RPMI8226 (cell line): ENCODE measurements around the gene IGF2R.

Experiments used
- DNase-seq: peaks from one replicate; pipeline ENCODE4 v3.0.0-alpha.2; 2015

IGF2R gene

GRCh38 chr6:160031871-160032270, 63.0 kb downstream of the IGF2R start:
- DNase-seq = no peak

DNA sequence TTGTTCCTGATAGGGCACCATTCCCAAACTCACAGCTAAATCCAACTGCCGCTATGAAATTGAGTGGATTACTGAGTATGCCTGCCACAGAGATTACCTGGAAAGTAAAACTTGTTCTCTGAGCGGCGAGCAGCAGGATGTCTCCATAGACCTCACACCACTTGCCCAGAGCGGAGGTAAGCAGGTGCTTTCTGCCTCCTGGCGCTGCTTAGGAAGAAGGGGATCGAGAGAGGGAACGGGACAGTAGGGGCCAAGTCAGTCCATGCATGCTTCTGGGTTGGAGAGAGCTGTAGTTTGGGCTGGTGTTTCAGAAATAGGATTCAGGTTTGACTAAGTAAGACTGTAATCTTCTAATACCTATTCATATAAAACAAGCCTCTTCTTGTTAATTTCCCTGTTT, 63.7 kb downstream of the IGF2R start:
- DNase-seq = no peak

GRCh38 chr6:160034036-160034930, 65.4 kb downstream of the IGF2R start:
- no peak for DNase-seq

DNA sequence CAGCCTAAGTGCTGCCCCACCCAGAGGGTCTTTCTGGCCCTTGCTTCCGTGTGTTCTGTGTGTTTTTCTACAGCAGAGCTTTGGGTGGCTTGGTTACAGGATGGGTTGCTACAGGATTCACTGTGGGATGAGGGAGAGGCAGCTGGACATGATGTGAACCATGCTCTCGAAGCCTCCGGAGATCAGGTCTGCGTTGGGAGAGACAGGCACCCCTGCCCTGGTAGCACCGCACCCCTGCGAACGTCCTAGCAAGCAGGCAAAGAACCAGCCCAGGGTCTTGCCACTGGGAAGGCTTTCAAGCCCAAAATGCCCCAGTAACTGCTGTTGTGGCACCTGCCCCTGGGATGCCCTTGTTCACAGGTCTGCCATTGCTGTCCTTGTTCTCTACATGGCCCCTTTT, 66.4 kb downstream of the IGF2R start:
- DNase-seq = no peak

DNA sequence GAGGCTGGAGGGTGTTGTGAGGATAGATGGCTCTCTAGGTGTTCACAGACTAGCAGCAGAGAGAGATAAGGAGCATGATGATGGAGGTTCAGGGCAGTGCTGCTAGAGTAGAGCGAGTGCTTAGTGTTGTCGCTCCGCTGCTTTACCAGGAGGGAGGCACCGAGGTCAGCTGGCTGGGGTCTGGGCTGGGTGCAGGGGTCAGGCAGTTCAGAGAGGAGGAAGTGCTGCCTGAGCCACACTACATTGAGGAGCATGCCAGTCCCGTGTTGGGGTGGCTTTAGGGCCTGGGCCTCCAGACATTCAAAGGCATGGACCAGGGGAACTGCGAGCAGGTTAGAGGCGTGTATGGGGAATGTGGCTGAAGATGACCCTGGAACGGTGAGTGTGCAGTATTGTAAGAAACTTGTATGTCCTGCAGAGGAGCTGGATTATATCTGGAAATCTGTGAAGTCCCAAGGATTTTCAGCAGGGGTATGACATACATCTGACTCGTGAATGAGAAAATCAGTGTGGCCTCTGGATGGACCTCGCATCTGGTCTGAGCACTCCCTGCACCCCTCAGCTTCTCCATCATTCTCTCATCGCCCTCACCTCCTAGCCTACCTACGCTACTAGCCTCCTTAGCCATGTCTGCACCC, 66.9 kb downstream of the IGF2R start:
- DNase-seq = no peak

GRCh38 chr6:160036331-160036695, 67.4 kb downstream of the IGF2R start:
- DNase-seq = no peak

DNA sequence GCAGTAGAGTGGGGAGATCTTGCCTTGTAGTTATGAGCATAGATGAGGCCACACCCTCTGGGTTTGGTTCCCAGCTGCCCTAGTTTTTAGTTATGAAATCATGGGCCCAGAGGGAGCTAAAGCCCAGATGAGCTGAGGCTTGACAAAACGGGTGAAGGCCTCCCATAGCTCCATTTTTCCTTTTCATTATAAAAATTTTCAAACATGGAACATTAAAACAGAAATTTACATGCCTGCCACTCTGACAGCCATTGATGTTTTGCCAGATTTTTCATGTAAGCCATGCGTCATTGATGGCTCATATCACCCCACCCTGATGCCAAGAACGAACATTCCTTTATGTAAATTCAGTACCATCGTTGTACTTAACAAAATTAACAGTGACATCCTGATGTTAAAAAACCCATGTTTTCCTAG, 67.9 kb downstream of the IGF2R start:
- no peak for DNase-seq

DNA sequence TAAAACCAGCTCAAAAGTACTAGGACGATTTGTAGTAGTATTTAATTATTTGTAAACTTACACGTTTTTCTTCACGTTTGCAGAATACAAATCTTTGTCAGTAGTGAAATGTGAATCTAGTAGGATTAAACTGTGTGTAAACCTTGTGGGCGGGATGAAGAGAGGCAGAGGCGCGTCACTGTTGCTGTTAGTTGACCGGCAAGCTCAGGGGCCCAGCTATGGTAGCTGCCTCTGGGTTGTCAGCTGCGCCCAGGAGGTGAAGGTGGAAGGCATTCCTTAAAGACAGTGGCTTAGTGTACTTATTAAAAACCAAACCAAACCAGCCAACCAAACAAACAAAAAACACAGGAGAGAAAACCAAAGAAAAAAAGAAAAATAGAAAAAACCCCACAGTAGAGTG, 69.6 kb downstream of the IGF2R start:
- no peak for DNase-seq

- DNase-seq = no peak
Observed at GRCh38 chr6:160039441-160039840, 70.6 kb downstream of the IGF2R start.

GRCh38 chr6:160040055-160040454, 71.2 kb downstream of the IGF2R start:
- DNase-seq = no peak

- no peak for DNase-seq
Observed at GRCh38 chr6:160040527-160041264, 71.8 kb downstream of the IGF2R start.

- peak; percentile 77 for DNase-seq
Observed at GRCh38 chr6:160041608-160042007, 72.7 kb downstream of the IGF2R start.

- DNase-seq = no peak
Observed at GRCh38 chr6:160042014-160042773, 73.3 kb downstream of the IGF2R start.

GRCh38 chr6:160042788-160043301, 74.0 kb downstream of the IGF2R start:
- no peak for DNase-seq

GRCh38 chr6:160043784-160044183, 74.9 kb downstream of the IGF2R start:
- no peak for DNase-seq

DNA sequence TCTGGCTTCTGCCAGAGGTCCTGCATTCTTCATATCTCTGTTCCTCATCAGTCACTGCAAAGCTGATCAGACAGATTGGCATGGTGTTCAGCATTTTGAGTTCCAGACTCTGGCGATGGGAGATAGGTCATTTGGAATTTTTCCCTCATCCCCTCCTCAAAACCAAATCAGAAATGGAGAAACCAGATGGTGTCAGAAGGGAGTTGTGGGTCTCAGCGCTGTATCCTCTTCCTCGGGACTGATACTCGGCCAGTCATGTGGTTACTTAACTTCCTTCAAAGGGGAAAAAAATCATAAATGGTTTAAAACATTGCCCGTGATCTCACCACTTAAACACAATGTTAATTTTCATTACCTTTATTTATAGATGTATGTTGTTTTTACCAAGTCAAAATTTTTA, 75.8 kb downstream of the IGF2R start:
- DNase-seq = no peak

GRCh38 chr6:160048471-160048870, 79.6 kb downstream of the IGF2R start:
- no peak for DNase-seq

DNA sequence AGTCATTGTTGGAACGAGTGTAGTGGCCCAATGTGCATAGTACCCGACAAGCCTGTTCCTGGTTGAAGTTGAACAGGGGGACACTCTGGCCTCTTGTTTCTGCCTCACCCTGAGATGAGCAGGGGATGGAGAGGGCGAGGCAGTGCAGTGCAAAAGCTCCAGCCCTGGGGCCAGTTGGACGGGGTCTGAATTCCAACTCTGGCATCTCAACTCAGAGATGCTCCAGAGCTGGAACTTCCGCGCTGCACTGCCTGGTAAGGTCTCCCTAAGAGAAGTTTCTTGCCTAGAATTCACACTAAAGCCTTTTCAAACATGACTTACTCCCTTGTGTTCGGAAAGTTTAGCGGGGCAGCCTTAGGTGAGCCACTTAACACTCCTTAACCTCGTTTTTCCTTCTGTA, 80.5 kb downstream of the IGF2R start:
- DNase-seq = no peak

DNA sequence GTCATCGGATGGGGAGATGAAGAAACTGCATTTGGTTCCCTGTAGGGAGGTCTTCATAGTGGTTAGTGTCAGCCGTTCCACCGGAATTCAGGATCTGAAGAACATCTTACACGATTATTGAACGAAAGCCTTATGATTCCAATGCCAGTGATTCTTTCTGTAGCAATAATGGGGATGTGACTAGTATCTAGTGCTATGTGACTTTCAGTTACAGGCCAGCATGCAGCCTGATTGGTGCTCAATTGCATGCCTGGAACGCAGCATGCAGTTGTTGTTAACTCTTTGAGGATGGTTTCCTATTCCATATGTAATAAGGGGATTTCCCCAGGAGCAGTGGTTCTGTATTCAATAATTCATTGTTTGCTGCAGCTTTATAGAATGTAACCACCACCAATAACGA, 81.1 kb downstream of the IGF2R start:
- DNase-seq = no peak

DNA sequence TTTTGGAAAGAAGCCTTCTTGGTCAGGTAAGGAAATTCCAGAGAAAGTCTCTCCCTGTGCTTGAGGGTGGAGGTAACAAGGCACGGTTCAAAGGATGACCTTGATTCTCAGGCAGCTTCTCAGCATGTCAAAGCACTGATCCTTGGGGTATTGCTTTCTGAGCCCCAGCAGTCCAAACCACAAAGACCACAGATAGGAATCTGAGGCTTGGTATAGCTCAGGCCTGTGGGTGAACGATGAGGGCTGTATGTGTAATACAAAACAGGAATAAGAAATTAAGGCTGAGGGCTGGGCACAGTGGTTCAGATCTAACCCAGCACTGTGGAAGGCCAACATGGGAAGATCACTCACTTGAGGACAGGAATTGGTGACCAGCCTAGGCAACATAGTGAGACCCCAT, 82.5 kb downstream of the IGF2R start:
- no peak for DNase-seq

DNA sequence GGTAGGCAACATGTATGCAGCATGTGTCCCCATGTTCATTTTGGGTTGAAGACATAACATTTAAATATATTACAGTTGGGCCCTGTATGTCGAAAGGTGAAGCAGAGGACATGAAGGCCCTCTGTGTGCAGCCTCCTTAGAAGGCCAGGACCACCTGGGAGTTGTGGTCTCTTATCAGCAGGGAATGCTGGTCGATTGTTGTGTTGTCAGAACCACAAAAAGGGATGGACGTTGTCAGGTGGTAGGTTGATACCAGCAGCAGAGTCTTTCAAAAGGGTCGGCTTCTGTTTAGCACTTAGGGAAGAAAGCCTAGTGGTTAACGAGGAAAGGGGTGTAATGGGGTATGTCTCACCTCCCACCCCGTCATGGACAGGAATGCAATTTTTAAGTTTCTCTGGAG, 85.4 kb downstream of the IGF2R start:
- no peak for DNase-seq

DNA sequence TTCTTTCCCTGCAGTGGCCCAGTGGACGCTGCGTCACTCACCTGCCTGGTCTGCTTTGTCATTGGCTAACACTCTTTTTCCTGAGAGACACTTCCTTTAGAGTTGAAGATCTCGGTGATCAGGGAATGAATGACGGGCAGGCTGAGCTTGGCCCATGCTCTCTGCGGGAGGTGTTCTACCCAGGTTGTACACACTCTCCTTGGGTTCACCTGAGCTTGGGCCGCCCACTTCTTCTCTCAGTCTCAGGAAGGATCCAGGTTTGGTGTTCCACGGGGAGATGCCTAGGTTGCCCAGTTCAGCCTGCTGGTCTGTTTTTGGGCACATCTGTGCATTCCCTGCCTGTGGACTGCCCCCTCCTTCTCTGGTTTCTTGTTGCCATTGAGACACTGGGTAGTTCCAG, 86.0 kb downstream of the IGF2R start:
- DNase-seq = no peak

GRCh38 chr6:160055378-160055777, 86.5 kb downstream of the IGF2R start:
- no peak for DNase-seq
